Measurements from ENCODE around the gene ANKFY1. TPM values are rescaled to one million over a fixed set of nuclear protein-coding genes. Genes with fewer than 3 reads are reported as not detected.

The ANKFY1 gene
- total and polyA plus RNA-seq, 9 of the 15 experiments (the other 6 are each of a cell fraction or from before 2014, with no cell fraction given): 4.3 to 25.6 (median 12.2) TPM

- Histone ChIP-seq H3K4me2 (ENCODE audit: insufficient read depth, low read length) (no peak overlapping the region), H3K36me3 (ENCODE audit: control insufficient read depth, insufficient read depth, low read length) (peaks cover 52% of the 10 kb centered on the region), H3K9ac (ENCODE audit: insufficient read depth in 1 of 2, low read depth in 2 of 2, low read length in 2 of 2) (no peak overlapping the region), H3K4me3 (no peak overlapping the region), H3K27ac (ENCODE audit: extremely low read depth, low read depth, low read length) (no peak overlapping the region), H3K9me3 (replicated peaks; ENCODE audit: control insufficient read depth, insufficient read depth, low read depth, low read length) (no peaks in the 10 kb centered on the region), H2AFZ (ENCODE audit: low read depth, low read length) (no peak overlapping the region), H4K20me1 (replicated peaks; ENCODE audit: control insufficient read depth, insufficient read depth, low read length) (0 out of 2 replicates have a peak, but pooled peaks cover 6% of the 10 kb centered on the region), H3K4me1 (replicated peaks in 1 of 2; ENCODE audit: control insufficient read depth in 2 of 2, insufficient read depth in 2 of 2, low read length in 2 of 2) (no peaks in the 10 kb centered on the region), H3K27me3 (ENCODE audit: control insufficient read depth in 2 of 2, insufficient read depth in 2 of 2, low read length in 2 of 2) (no peaks in the 10 kb centered on the region), H3K79me2 (ENCODE audit: control insufficient read depth, insufficient read depth, low read length) (no peaks in the 10 kb centered on the region), H3K9me1 (ENCODE audit: control insufficient read depth, insufficient read depth, low read length) (no peaks in the 10 kb centered on the region)
- no TSS peak for BruUV-seq (replicated peaks)
- CTCF ChIA-PET (ENCODE audit: low intra/inter-chr PET ratio): no interaction called here
- FAIRE-seq: no peak
- intact Hi-C loops (cut with micrococcal nuclease): loop anchor here (5.0 kb wide), 1 partner anchor 208 kb away; no protein-coding TSS in a partner anchor
- in situ Hi-C loops (cut with MboI): loop anchor here (10.0 kb wide), 1 partner anchor 211 kb away; no protein-coding TSS in a partner anchor
- TF ChIP-seq ZNF449 (CRISPR knock-in tag; IDR thresholded peaks at IDR 0.05): no peak
- no peak for TF ChIP-seq ATF1 (CRISPR knock-in tag; IDR thresholded peaks at IDR 0.05)
- TF ChIP-seq ATF1 (tag; IDR thresholded peaks at IDR 0.05): no peak
- no peak for TF ChIP-seq KLF16 (IDR thresholded peaks at IDR 0.05)
- no peak for TF ChIP-seq PHF8 (IDR thresholded peaks at IDR 0.05; ENCODE audit: borderline replicate concordance, low read length)
- no peak for TF ChIP-seq MCM3 (IDR thresholded peaks at IDR 0.05)
- DNase-seq (ENCODE audit: extremely low read depth in 1 of 4, low spot score in 3 of 4): no peak
- WGBS (ENCODE audit: insufficient coverage, low coverage, missing lambda C conversion rate): 92% methylated on average over 6 of the region's 6 CpGs
- POLR2A ChIA-PET: interaction anchor here (0.5 kb wide), 1 partner anchor 204 kb away, joined by 3 read pairs; no protein-coding TSS in a partner anchor
- no peak for ATAC-seq
Observed at GRCh38 chr17:4204190-4204589, 59.6 kb downstream of the ANKFY1 start.

Data from K562 (cell line).